A549 treated with dexamethasone at 1 μM for 4 hours (cell line): ENCODE measurements around the gene TBC1D3B. TPM values are rescaled to one million over a fixed set of nuclear protein-coding genes. Genes with fewer than 3 reads are reported as not detected.

Source experiments
- total RNA-seq: library from RNA; stranded (reverse); fragments of 200-300 nt; extraction: Qiagen RNA extraction; gene quantifications from 5 replicates; pipeline ENCODE4 v1.2.3, GENCODE V29; 2022

The TBC1D3B gene
- total RNA-seq = 1.1 to 4.4 TPM (median 2.6 TPM) in 5 replicates

DNA sequence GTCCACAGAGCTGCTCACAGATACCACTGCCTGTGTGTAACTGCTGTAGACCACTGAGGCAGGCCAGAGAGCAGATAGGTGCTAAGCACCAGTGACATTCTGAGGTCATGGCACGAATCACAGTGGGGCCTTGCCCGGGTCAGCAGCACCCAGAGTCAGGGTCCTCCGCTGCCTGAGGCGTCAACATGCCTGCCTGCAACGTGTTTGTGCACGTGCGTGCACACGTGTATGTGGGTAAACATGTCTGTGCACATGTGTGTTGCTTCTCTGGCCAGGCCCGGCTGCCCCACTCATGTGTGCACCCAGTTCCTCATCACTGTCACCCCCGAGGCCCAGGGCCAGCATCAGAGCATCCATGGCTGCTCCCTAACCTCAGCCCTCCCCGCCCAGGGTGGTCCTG is at the start of gene TBC1D3B:
TSS of gene TBC1D3B (minus strand) at position 101 of the 400 bp plus-strand sequence. CDS start 1,586 bp downstream, outside the sequence.

DNA sequence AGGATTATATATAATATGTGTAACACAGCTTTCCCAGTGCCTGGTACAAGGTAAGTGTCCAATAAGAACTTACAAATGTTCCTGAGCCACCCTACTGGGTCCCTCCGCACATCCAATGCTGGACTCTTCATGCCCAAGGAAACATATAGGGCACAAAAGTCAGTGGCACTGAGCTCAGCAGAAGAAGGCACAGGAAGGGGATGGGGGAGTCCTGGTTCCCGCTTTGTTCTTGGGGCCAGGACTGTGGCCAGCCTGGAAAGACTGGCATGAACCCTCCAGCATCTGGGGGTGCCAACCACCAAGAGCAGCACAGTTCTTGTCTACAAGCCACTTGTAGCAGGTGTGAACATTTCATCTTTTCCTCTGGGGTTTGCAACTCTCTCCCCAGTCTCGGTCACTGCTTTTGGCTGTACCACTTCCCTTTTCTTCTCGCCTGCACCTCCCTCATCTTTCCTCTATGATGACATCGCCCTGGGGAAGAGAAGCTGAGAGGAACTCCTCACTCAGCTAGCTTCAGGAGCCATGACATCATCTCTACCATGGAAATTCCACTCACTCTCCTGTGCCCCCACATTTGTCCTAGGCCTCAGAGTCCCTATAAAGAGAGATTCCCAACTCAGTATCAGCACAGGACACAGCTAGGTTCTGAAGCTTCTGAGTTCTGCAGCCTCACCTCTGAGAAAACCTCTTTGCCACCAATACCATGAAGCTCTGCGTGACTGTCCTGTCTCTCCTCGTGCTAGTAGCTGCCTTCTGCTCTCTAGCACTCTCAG is 34.2 kb upstream of the TBC1D3B start, which contains the start of gene CCL4L2:
TSS of gene CCL4L2 (plus strand) at position 625 of the 773 bp plus-strand sequence.

Other genes with a start within 250 kb of the TBC1D3B start
- gene RDM1, start 245.9 kb downstream of the TBC1D3B start, total RNA-seq = 2.2 to 3.3 TPM (median 2.6 TPM) in 5 replicates
- not detected in 5 replicates for gene LYZL6, start 232.9 kb downstream of the TBC1D3B start, total RNA-seq
- not detected in 5 replicates for gene CCL16, start 195.1 kb downstream of the TBC1D3B start, total RNA-seq
- gene CCL14, start 189.9 kb downstream of the TBC1D3B start, total RNA-seq = not detected in 5 replicates
- 0.13 TPM in 1 of 5 replicates, not detected in the others for gene CCL15, start 175.1 kb downstream of the TBC1D3B start, total RNA-seq
- gene CCL23, start 158.7 kb downstream of the TBC1D3B start, total RNA-seq = not detected in 5 replicates
- gene CCL18, start 112.4 kb downstream of the TBC1D3B start, total RNA-seq = 0.10 TPM in 1 of 5 replicates, not detected in the others
- not detected in 5 replicates for gene CCL3, start 86.5 kb downstream of the TBC1D3B start, total RNA-seq
- 0.29 TPM in 1 of 5 replicates, not detected in the others for gene CCL4, start 72.8 kb downstream of the TBC1D3B start, total RNA-seq
- gene CCL3L1, start 20.1 kb upstream of the TBC1D3B start, total RNA-seq = not detected in 5 replicates
- 0.18 TPM in 1 of 5 replicates, not detected in the others for gene CCL4L2, start 34.4 kb upstream of the TBC1D3B start, total RNA-seq
- 0.06 to 0.27 TPM (median 0.23 TPM) in 4 of 5 replicates, not detected in the other for gene TBC1D3I, start 87.9 kb upstream of the TBC1D3B start, total RNA-seq
- gene TBC1D3G, start 147.2 kb upstream of the TBC1D3B start, total RNA-seq = not detected in 5 replicates
- not detected in 5 replicates for gene TBC1D3H, start 211.8 kb upstream of the TBC1D3B start, total RNA-seq